Measurements from ENCODE around the gene GINS2. TPM values are rescaled to one million over a fixed set of nuclear protein-coding genes. Genes with fewer than 3 reads are reported as not detected.

Gene GINS2
- total and polyA plus RNA-seq, 2 of the 4 experiments (the other 2 are of a cell fraction): 12.0 to 13.4 TPM

DNA sequence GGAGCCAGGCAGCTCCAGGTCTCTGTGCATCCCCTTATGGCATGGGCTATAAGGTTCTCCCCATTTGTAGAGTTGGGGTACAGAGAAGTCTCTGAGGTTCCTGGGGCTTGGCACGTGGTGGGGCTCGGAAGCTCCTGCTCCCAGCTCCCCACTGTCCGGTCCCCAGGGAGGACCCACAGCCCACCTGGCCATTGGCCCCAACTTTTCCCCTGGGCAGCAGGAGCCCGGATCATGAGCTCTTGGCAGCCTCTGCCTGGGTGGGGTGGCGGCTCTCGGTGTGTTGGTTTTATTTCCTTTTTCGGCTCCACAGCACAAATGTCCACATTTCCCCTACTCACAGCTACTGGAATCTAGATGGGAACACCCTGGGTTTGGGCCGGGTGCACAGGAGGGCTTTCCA is 45.1 kb downstream of the GINS2 start:
- ATAC-seq (ENCODE audit: low read depth) (no peak), DNase-seq (no peak)
- Histone ChIP-seq H2BK15ac (ENCODE audit: low read depth, low read length) (no peak overlapping the region), H3K9me3 (ENCODE audit: control insufficient read depth, insufficient read depth, low read length) (no peaks in the 10 kb centered on the region), H3K79me1 (ENCODE audit: low read depth in 1 of 2, low read length in 2 of 2) (peaks cover 8 to 46% of the 10 kb centered on the region in 2 experiments), H3K4ac (ENCODE audit: low read depth, low read length) (no peak overlapping the region), H4K5ac (ENCODE audit: low read depth, low read length) (no peak overlapping the region), H4K20me1 (ENCODE audit: insufficient read depth, low read length) (peaks cover 82% of the 10 kb centered on the region), H4K8ac (ENCODE audit: low read depth in 2 of 2, low read length in 2 of 2) (no peak overlapping the region), H2AK9ac (replicated peaks; ENCODE audit: low read depth, low read length, poor library complexity) (no peak overlapping the region), H3K56ac (ENCODE audit: extremely low read depth, insufficient read depth, low read length) (no peak overlapping the region), H2AK5ac (ENCODE audit: low read depth, low read length) (no peak overlapping the region), H3K23ac (ENCODE audit: low read depth, low read length) (no peak overlapping the region), H3K14ac (replicated peaks; ENCODE audit: low read depth, low read length) (no peak overlapping the region), H2BK20ac (ENCODE audit: low read depth, low read length) (no peak overlapping the region), H2BK5ac (ENCODE audit: low read depth, low read length, poor library complexity, severe bottlenecking) (no peak overlapping the region), H3K4me1 (ENCODE audit: control insufficient read depth, insufficient read depth, low read length) (peaks cover 2% of the 10 kb centered on the region; the same call in 1 of the 2 replicates), H3K4me2 (ENCODE audit: low read depth, low read length) (no peak overlapping the region), H3K9me1 (ENCODE audit: insufficient read depth, low read length) (peaks cover 3% of the 10 kb centered on the region; the same call in 1 of the 2 replicates), H4K91ac (ENCODE audit: insufficient read depth, low read depth, low read length) (no peak overlapping the region), H2BK120ac (ENCODE audit: low read depth, low read length) (no peak overlapping the region), H3K9ac (ENCODE audit: low read depth, low read length) (no peak overlapping the region), H3K36me3 (ENCODE audit: control insufficient read depth, insufficient read depth, low read length) (peaks cover 6% of the 10 kb centered on the region), H3K27ac (ENCODE audit: insufficient read depth, low read length) (no peak overlapping the region), H2AFZ (replicated peaks; ENCODE audit: low read length, poor library complexity) (no peak overlapping the region), H3K27me3 (ENCODE audit: control insufficient read depth, insufficient read depth, low read length) (no peaks in the 10 kb centered on the region), H3K4me3 (ENCODE audit: insufficient read depth, low read depth, low read length) (no peak overlapping the region), H3K18ac (ENCODE audit: low read depth, low read length) (no peak overlapping the region)
- ChIA-PET POLR2A (ENCODE audit: unreplicated experiment) (no interaction called here), CTCF (no interaction called here)
- dilution Hi-C loops (cut with HindIII; ENCODE audit: low sequenced_read_pairs, unreplicated experiment): no loop called here
- no CpG with 5 or more reads among the region's 8 CpGs for WGBS, 2 experiments (ENCODE audit: extremely low coverage in 2 of 2, insufficient read length in 1 of 2)
- intact Hi-C loops (cut with micrococcal nuclease): no loop called here
- in situ Hi-C loops (cut with MboI; ENCODE audit: low sequenced_read_pairs): no loop called here
- no TSS peak for BruUV-seq (replicated peaks)
- no peak for TF ChIP-seq RCOR1 (IDR thresholded peaks at IDR 0.05; ENCODE audit: insufficient replicate concordance, low read length)
- TF ChIP-seq CEBPB (IDR thresholded peaks at IDR 0.05; ENCODE audit: low read depth, low read length): no peak
